ENCODE results near the gene NEK5.
"Not testable (repeated sequence)": the region's sequence is repeated elsewhere in the genome, so short reads cannot be mapped to it uniquely, and the experiment has no call there.

DNA sequence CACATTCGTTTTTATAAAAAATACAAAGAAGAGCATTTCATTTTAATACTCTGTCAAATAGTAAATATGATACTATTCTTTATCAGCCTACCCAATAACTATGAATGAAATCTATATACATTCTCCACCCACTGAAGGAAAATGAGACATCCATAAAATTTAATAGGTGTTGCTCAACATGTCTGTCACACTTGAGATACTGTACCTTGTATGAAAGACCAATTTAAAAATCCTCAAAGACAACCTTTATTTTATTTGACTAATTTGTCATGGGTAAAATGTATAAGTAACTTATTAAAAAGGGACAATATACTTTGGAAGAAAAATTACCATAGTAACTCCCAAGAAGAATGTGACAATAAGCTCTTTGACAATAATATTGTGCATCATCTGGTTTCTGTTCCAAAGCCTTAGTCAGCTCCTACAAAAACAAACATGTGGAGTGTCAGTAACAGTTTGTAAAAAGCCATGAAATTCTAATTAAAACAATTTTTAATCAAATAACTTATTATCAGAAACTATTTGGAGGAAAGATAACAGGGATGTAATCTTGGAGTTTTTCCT lies 42.0 kb upstream of the NEK5 start:
- TF ChIP-seq, protein P1, sequence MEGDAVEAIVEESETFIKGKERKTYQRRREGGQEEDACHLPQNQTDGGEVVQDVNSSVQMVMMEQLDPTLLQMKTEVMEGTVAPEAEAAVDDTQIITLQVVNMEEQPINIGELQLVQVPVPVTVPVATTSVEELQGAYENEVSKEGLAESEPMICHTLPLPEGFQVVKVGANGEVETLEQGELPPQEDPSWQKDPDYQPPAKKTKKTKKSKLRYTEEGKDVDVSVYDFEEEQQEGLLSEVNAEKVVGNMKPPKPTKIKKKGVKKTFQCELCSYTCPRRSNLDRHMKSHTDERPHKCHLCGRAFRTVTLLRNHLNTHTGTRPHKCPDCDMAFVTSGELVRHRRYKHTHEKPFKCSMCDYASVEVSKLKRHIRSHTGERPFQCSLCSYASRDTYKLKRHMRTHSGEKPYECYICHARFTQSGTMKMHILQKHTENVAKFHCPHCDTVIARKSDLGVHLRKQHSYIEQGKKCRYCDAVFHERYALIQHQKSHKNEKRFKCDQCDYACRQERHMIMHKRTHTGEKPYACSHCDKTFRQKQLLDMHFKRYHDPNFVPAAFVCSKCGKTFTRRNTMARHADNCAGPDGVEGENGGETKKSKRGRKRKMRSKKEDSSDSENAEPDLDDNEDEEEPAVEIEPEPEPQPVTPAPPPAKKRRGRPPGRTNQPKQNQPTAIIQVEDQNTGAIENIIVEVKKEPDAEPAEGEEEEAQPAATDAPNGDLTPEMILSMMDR (IDR thresholded peaks at IDR 0.05; ENCODE audit: control extremely low read depth in 1 of 3, insufficient read depth in 1 of 3, low read depth in 1 of 3, low read length in 3 of 3) = not testable (repeated sequence)
- TF ChIP-seq CREB1 (IDR thresholded peaks at IDR 0.05); CEBPB (IDR thresholded peaks at IDR 0.05; ENCODE audit: low read depth, low read length); SAP30 (IDR thresholded peaks at IDR 0.05; ENCODE audit: insufficient read depth, insufficient replicate concordance, low read length); SRF (IDR thresholded peaks at IDR 0.05; ENCODE audit: low read depth, low read length): not testable (repeated sequence)

Data from H1 (cell line).